ENCODE measurements around the gene ATF7IP2.
A peak's percentile ranks its signal among the peaks of the same experiment; 100 is the strongest.
"Not testable (repeated sequence)": the region's sequence is repeated elsewhere in the genome, so short reads cannot be mapped to it uniquely, and the experiment has no call there.

The ATF7IP2 gene

DNA sequence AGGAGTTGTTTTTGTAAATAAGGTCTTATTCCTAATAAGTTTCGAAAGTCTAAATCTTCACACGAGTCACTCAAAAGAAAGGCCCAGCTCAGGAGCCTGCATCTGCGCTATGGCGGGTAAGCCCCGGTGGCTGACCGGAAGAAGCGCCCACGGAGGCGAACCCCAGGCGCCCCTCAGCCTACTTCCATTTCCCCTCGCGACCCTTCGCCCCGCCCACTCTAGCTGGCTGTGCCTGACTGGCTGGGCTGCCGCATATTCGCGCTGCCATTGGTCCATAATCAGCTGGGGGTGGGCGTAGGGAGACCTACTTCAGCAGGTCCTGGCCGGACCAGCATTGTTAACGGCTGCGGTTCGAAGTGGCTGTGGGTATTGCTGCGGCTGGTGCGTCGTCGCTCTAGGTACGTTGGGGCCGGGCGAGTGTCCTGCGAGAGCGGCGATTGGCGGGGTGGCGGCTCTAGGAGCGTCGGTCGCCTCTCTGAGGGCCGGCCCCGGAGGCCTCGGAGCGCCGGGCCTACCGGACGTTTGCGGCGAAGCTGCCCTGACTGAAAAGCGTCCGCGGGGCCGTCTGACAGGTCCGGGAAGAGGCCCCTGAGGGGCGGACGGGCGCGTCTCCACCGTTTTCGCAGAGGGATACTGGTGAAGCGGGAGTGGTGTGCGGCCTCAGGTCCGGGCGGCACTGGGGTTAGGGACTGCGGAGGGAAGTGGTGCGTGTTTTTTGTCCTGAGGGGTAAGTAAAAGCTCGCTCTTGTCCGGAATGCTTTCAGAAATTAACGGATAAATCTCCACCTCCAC lies at the start of gene ATF7IP2:
Gene ATF7IP2, plus strand, starts transcription at position 337 of the 792 bp plus-strand sequence. CDS start 44,560 bp downstream, outside the sequence.
- H3K36me3 Mint-ChIP-seq (ENCODE audit: low read depth): peaks cover 45% of the 10 kb centered on the region
- peak within 1 kb of the TSS; percentile 98 for H3K4me3 Mint-ChIP-seq
- H3K9me3 Mint-ChIP-seq: peaks cover 3% of the 10 kb centered on the region
- peaks cover 54% of the 10 kb centered on the region for H3K4me1 Mint-ChIP-seq (ENCODE audit: low read depth)
- no peaks in the 10 kb centered on the region for H3K27me3 Mint-ChIP-seq
- H3K27ac Mint-ChIP-seq: peak within 1 kb of the TSS; percentile 95

GRCh38 chr16:10338426-10338825 lies 47.4 kb upstream of the ATF7IP2 start:
- H3K9me3 Mint-ChIP-seq: peaks cover 26% of the 10 kb centered on the region
- no peak overlapping the region for H3K27ac Mint-ChIP-seq
- H3K4me3 Mint-ChIP-seq: no peak overlapping the region
- H3K36me3 Mint-ChIP-seq (ENCODE audit: low read depth): peaks cover 6% of the 10 kb centered on the region
- H3K27me3 Mint-ChIP-seq: no peaks in the 10 kb centered on the region
- H3K4me1 Mint-ChIP-seq (ENCODE audit: low read depth): peaks cover 20% of the 10 kb centered on the region

- H3K4me1 Mint-ChIP-seq (ENCODE audit: low read depth): peaks cover 5% of the 10 kb centered on the region
- H3K27me3 Mint-ChIP-seq: no peaks in the 10 kb centered on the region
- peaks cover 6% of the 10 kb centered on the region for H3K36me3 Mint-ChIP-seq (ENCODE audit: low read depth)
- H3K27ac Mint-ChIP-seq: no peak overlapping the region
- H3K4me3 Mint-ChIP-seq: no peak overlapping the region
- peaks cover 32% of the 10 kb centered on the region for H3K9me3 Mint-ChIP-seq
These were observed 45.8 kb upstream of the ATF7IP2 start for GRCh38 chr16:10339777-10340732.

DNA sequence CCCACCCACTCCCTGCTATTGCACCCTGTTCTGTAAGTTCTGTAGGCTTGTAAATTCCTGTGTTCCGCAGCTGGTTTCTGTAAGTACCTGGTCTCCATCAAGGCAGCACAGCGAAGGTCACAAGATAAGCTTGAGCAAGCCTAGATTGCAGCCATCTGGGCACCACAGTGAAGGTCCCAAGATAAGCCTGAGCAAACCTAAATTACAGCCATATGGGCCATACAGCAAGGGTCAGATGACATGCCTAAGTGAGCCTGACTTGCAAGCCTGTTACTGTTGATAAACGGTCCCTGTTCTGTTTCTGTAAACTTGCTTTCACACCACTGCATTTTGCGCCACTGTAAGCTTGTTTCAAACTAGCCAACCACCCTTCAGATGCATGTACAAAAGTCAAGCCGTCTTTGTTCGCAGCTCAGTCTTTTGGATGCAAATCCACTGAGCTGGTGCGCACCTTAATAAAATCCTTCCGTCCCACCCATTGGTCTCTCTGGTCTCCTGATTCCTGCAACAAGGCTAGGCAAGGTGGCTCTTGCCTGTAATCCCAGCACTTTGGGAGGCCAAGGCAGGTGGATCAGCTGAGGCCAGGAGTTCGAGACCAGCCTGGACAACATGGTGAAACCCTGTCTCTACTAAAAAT lies 42.6 kb upstream of the ATF7IP2 start:
- H3K27me3 Mint-ChIP-seq: no peaks in the 10 kb centered on the region
- H3K4me1 Mint-ChIP-seq (ENCODE audit: low read depth): peaks cover 5% of the 10 kb centered on the region
- no peak overlapping the region for H3K4me3 Mint-ChIP-seq
- peaks cover 6% of the 10 kb centered on the region for H3K36me3 Mint-ChIP-seq (ENCODE audit: low read depth)
- no peak overlapping the region for H3K27ac Mint-ChIP-seq
- peaks cover 32% of the 10 kb centered on the region for H3K9me3 Mint-ChIP-seq

GRCh38 chr16:10344699-10345098 lies 41.2 kb upstream of the ATF7IP2 start:
- H3K27me3 Mint-ChIP-seq: not testable (repeated sequence)

GRCh38 chr16:10345629-10346028 lies 40.2 kb upstream of the ATF7IP2 start:
- no peaks in the 10 kb centered on the region for H3K27me3 Mint-ChIP-seq
- no peaks in the 10 kb centered on the region for H3K4me1 Mint-ChIP-seq (ENCODE audit: low read depth)
- H3K27ac Mint-ChIP-seq: no peak overlapping the region
- peaks cover 20% of the 10 kb centered on the region for H3K9me3 Mint-ChIP-seq
- no peak overlapping the region for H3K4me3 Mint-ChIP-seq
- no peaks in the 10 kb centered on the region for H3K36me3 Mint-ChIP-seq (ENCODE audit: low read depth)

More at GRCh38 chr16:10344699-10345098, 41.2 kb upstream of the ATF7IP2 start:
- H3K36me3 Mint-ChIP-seq (ENCODE audit: low read depth); H3K4me1 Mint-ChIP-seq (ENCODE audit: low read depth); H3K4me3 Mint-ChIP-seq; H3K27ac Mint-ChIP-seq: not testable (repeated sequence)
- peaks cover 25% of the 10 kb centered on the region for H3K9me3 Mint-ChIP-seq

GRCh38 chr16:10349851-10350250 lies 36.0 kb upstream of the ATF7IP2 start:
- Mint-ChIP-seq H3K9me3 (no peaks in the 10 kb centered on the region), H3K27me3 (no peaks in the 10 kb centered on the region), H3K4me1 (ENCODE audit: low read depth) (no peaks in the 10 kb centered on the region), H3K4me3 (no peak overlapping the region), H3K27ac (no peak overlapping the region), H3K36me3 (ENCODE audit: low read depth) (no peaks in the 10 kb centered on the region)

GRCh38 chr16:10352262-10352661 lies 33.6 kb upstream of the ATF7IP2 start:
- H3K4me1 Mint-ChIP-seq (ENCODE audit: low read depth): no peaks in the 10 kb centered on the region
- H3K4me3 Mint-ChIP-seq: no peak overlapping the region
- H3K9me3 Mint-ChIP-seq: no peaks in the 10 kb centered on the region
- H3K36me3 Mint-ChIP-seq (ENCODE audit: low read depth): no peaks in the 10 kb centered on the region
- no peak overlapping the region for H3K27ac Mint-ChIP-seq
- no peaks in the 10 kb centered on the region for H3K27me3 Mint-ChIP-seq

GRCh38 chr16:10355589-10355988 lies 30.3 kb upstream of the ATF7IP2 start:
- no peaks in the 10 kb centered on the region for H3K36me3 Mint-ChIP-seq (ENCODE audit: low read depth)
- H3K9me3 Mint-ChIP-seq: peaks cover 4% of the 10 kb centered on the region
- no peaks in the 10 kb centered on the region for H3K27me3 Mint-ChIP-seq
- H3K27ac Mint-ChIP-seq: no peak overlapping the region
- H3K4me3 Mint-ChIP-seq: no peak overlapping the region
- H3K4me1 Mint-ChIP-seq (ENCODE audit: low read depth): no peaks in the 10 kb centered on the region

- Mint-ChIP-seq H3K27ac (no peak overlapping the region), H3K4me3 (no peak overlapping the region), H3K27me3 (no peaks in the 10 kb centered on the region), H3K4me1 (ENCODE audit: low read depth) (peaks cover 10% of the 10 kb centered on the region), H3K36me3 (ENCODE audit: low read depth) (no peaks in the 10 kb centered on the region), H3K9me3 (peaks cover 4% of the 10 kb centered on the region)
These were observed 28.7 kb upstream of the ATF7IP2 start for GRCh38 chr16:10356870-10357842.

GRCh38 chr16:10361747-10362076 lies 24.1 kb upstream of the ATF7IP2 start:
- not testable (repeated sequence) for H3K4me3 Mint-ChIP-seq; H3K27me3 Mint-ChIP-seq; H3K9me3 Mint-ChIP-seq; H3K36me3 Mint-ChIP-seq (ENCODE audit: low read depth)
- Mint-ChIP-seq H3K4me1 (ENCODE audit: low read depth) (peaks cover 20% of the 10 kb centered on the region), H3K27ac (peak overlapping the region; percentile 51)

DNA sequence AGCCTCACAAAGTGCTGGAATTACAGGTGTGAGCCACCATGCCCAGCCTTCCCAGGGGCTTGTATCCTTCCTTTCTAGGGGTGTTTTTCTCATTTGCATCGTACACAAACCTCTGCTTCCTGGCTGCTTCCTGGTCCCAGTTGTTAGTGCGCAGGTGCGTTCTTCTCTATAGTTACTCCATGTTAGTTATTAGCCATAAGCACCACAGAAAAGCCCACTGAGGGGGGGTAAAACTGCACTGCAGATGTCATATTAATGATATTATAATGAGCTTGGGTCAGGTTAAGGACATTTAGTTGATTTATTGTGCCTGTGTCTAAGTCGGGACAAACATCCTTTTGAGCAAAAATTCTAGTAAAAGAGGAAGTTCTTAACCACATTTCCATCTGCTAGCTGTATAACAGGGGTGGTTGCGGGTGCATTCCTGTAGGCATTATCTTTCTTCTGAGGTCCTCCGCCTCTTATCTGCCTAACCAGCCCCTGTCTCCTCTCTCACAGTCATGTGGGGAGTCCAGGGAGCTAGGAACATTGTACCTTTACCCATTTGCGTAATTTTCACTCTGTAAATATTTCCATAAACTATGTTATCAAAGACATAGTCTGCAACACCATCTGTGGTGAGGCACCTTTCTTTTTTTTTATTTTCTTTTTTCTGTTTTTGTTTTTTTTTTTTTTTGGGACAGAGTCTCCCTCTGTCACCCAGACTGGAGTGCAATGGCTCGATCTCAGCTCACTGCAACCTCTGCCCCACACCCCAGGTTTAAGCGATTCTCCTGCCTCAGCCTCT lies 23.6 kb upstream of the ATF7IP2 start:
- Mint-ChIP-seq H3K4me3 (no peak overlapping the region), H3K9me3 (peaks cover 4% of the 10 kb centered on the region), H3K36me3 (ENCODE audit: low read depth) (no peaks in the 10 kb centered on the region), H3K4me1 (ENCODE audit: low read depth) (peaks cover 20% of the 10 kb centered on the region), H3K27ac (peak overlapping the region; percentile 51), H3K27me3 (no peaks in the 10 kb centered on the region)

DNA sequence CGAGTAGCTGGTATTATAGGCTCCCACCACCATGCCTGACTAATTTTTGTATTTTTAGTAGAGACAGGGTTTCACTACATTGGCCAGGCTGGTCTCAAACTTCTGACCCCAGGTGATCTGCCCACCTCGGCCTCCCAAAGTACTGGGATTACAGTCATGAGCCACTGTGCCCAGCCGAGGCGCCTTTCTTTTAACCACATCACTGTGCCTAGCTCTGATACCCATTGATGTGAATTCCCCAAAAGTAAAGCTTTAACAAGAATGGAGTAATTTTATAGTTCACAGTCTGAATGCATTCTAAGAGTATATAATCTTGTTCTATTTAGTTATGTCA lies 23.0 kb upstream of the ATF7IP2 start:
- Mint-ChIP-seq H3K4me1 (ENCODE audit: low read depth) (peaks cover 20% of the 10 kb centered on the region), H3K27ac (peak overlapping the region; percentile 51)
- not testable (repeated sequence) for H3K27me3 Mint-ChIP-seq; H3K36me3 Mint-ChIP-seq (ENCODE audit: low read depth); H3K4me3 Mint-ChIP-seq; H3K9me3 Mint-ChIP-seq

Data from stimulated activated naive CD8-positive, alpha-beta T cell treated with anti-CD3 and anti-CD28 coated beads, Interleukin-15, Interleukin-2, amounts not matched to agents 100 ng/mL and 50 ng/mL, for 24 hours (primary cell).